Activated CD4-positive, alpha-beta T cell treated with anti-CD3 and anti-CD28 coated beads, Interleukin-2, amount 10 ng/mL, durations not matched to agents 7 days and 5 days (primary cell): ENCODE measurements around the gene RAB25. TPM values are rescaled to one million over a fixed set of nuclear protein-coding genes. Genes with fewer than 3 reads are reported as not detected.
A peak's percentile ranks its signal among the peaks of the same experiment; 100 is the strongest.

ENCODE experiments used
- CTCF ChIA-PET: fragments of 350-600 bp; sonication (Branson Sonifier 250); formaldehyde crosslinking; loops from one replicate; lab custom pipeline; 2021; ENCODE audit warnings: antibody characterized with exemption; lab: Charles Lee
- POLR2A ChIA-PET: fragments of 350-600 bp; sonication (Branson Sonifier 250); formaldehyde crosslinking; loops from one replicate; lab custom pipeline; 2021; ENCODE audit warnings: antibody characterized with exemption; lab: Charles Lee
- DNase-seq: peaks from one replicate; pipeline ENCODE4 v3.0.0-alpha.2; 2020
- H3K27ac Mint-ChIP-seq: one replicate; pipeline ENCODE4 v1.8.0; 2021; ENCODE audit warnings: mild to moderate bottlenecking, moderate library complexity, mixed read lengths
- H3K27me3 Mint-ChIP-seq: one replicate; pipeline ENCODE4 v1.8.0; 2021; ENCODE audit warnings: mixed read lengths
- H3K36me3 Mint-ChIP-seq: one replicate; pipeline ENCODE4 v1.8.0; 2021; ENCODE audit warnings: low read depth, mixed read lengths
- H3K4me1 Mint-ChIP-seq: one replicate; pipeline ENCODE4 v1.8.0; 2021; ENCODE audit warnings: mixed read lengths
- H3K4me3 Mint-ChIP-seq: one replicate; pipeline ENCODE4 v1.8.0; 2021; ENCODE audit warnings: mild to moderate bottlenecking, moderate library complexity, mixed read lengths
- H3K9me3 Mint-ChIP-seq: one replicate; pipeline ENCODE4 v1.8.0; 2021; ENCODE audit warnings: mixed read lengths
- total RNA-seq, 2 experiments: library from RNA; stranded (reverse); gene quantifications; one replicate each; pipeline ENCODE4 v1.2.3, GENCODE V29; 2021

The RAB25 gene
- total RNA-seq, 2 experiments from 2014 or later: 0.50 TPM; not detected in 1

DNA sequence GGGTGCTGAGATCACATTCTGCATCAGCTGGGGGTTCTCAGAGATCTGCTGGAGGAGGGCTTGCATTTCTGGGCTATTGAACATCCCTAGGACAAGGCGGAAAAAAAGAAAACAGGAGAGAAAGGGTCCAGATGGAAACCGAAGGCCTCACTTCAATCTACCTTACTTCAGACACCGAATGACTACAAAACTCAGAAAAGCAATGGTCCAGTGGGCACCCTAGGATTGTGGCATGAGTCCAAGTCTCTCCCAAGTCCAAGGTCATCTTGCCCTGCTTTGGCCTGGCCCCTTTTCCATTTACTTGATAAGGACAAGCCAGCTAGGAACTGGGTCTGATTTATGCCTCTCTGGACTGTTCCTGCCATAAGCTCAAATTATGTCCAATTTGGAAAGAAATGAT lies 18.1 kb upstream of the RAB25 start:
- ChIA-PET POLR2A (interaction anchor here (0.7 kb wide), 1 partner anchor 200 kb away, joined by 3 read pairs; no protein-coding TSS in a partner anchor), CTCF (interaction anchor here (1.1 to 2.7 kb wide), 2 partner anchors 17 to 139 kb away, joined by 3 to 11 read pairs; no protein-coding TSS in a partner anchor)
- no peaks in the 10 kb centered on the region for H3K27me3 Mint-ChIP-seq
- peaks cover 8% of the 10 kb centered on the region for H3K4me1 Mint-ChIP-seq
- DNase-seq: no peak
- H3K36me3 Mint-ChIP-seq: peaks cover 6% of the 10 kb centered on the region
- H3K4me3 Mint-ChIP-seq: no peak overlapping the region
- H3K27ac Mint-ChIP-seq: no peak overlapping the region
- H3K9me3 Mint-ChIP-seq: no peaks in the 10 kb centered on the region

DNA sequence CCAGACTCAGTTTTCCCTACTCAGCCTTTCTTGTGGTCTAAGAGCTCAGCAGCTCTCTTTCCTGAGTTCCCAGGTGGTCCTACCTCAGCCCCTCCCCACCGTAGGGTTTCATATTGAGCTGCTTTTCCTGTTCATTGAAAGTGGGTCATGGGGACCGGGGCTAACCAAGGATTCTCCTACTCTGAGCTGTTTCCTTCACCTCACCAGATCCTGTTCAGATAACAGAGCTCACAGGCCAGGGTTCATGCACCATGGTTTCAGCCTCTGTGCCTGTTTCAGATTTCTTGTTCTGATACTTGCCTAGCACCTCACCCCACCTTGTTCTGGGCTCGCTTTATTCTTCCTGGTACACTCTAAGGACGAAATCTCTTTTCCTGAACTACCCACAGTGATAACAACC lies 15.9 kb upstream of the RAB25 start:
- no peaks in the 10 kb centered on the region for H3K27me3 Mint-ChIP-seq
- no peak overlapping the region for H3K4me3 Mint-ChIP-seq
- no peak for DNase-seq
- H3K9me3 Mint-ChIP-seq: no peaks in the 10 kb centered on the region
- H3K27ac Mint-ChIP-seq: no peak overlapping the region
- ChIA-PET POLR2A (no interaction called here), CTCF (interaction anchor here (1.3 to 2.7 kb wide), 3 partner anchors 16 to 64 kb away, joined by 3 to 11 read pairs (median 4); no protein-coding TSS in a partner anchor)
- H3K36me3 Mint-ChIP-seq: peaks cover 16% of the 10 kb centered on the region
- H3K4me1 Mint-ChIP-seq: peaks cover 8% of the 10 kb centered on the region

DNA sequence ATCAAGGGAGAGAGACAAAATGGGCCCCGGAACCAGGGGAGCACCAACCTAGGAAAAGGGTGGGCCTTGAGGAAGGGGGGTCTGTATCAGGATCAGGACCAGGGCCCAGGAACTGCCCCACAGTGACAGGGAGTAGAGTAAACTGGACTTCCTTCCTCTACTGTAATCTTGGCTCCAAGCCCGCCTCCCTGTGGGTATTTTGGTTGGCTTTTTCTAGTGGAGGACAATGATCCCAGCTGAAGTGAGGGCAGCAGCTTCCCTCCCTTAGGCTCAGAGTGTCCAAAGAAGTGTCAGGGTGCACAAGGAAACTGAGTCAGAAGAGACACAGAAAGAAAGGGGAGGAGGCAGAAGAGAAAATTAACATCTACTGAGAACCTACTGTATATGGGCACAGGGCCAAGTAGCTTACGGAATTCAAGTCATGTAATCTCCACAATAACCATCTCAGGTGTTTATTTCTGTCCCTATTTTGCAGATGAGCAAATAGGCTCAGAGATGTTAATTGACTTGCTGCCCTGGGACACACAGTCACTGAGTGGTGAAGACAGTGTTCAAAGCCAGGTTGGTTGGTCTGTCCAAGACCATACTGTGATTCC lies 12.2 kb upstream of the RAB25 start:
- peaks cover 10% of the 10 kb centered on the region for H3K36me3 Mint-ChIP-seq
- POLR2A ChIA-PET: no interaction called here
- CTCF ChIA-PET: interaction anchor here (0.6 to 2.2 kb wide), 4 partner anchors 18 to 110 kb away, joined by 3 to 6 read pairs (median 4); no protein-coding TSS in a partner anchor
- H3K4me3 Mint-ChIP-seq: no peak overlapping the region
- H3K9me3 Mint-ChIP-seq: no peaks in the 10 kb centered on the region
- no peaks in the 10 kb centered on the region for H3K27me3 Mint-ChIP-seq
- DNase-seq: no peak
- H3K27ac Mint-ChIP-seq: no peak overlapping the region
- H3K4me1 Mint-ChIP-seq: peaks cover 18% of the 10 kb centered on the region

DNA sequence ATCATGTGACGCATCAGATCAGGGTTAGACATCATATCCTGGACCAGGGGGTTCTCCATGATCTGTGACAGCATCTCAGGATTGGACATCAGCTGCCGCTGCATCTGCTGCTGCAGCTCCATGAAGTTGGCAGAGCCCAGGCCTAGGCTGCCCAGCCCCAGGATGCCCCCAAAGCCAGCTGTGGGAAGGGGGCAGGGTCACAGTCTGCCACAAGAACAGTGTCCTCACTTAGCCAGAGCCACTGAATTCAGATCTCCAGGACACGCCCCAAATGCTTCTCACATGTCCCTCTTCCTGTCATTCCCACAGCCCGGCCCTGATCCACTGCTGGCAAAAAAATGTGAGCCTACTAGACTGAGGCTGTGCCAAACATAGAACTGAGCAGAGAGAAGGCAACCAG lies 10.6 kb upstream of the RAB25 start:
- Mint-ChIP-seq H3K27me3 (no peaks in the 10 kb centered on the region), H3K9me3 (no peaks in the 10 kb centered on the region), H3K27ac (no peak overlapping the region), H3K4me3 (no peak overlapping the region), H3K36me3 (peaks cover 10% of the 10 kb centered on the region), H3K4me1 (peaks cover 14% of the 10 kb centered on the region)
- no peak for DNase-seq
- CTCF ChIA-PET: interaction anchor here (0.6 kb wide), 1 partner anchor 167 kb away, joined by 3 read pairs; no protein-coding TSS in a partner anchor
- POLR2A ChIA-PET: no interaction called here

DNA sequence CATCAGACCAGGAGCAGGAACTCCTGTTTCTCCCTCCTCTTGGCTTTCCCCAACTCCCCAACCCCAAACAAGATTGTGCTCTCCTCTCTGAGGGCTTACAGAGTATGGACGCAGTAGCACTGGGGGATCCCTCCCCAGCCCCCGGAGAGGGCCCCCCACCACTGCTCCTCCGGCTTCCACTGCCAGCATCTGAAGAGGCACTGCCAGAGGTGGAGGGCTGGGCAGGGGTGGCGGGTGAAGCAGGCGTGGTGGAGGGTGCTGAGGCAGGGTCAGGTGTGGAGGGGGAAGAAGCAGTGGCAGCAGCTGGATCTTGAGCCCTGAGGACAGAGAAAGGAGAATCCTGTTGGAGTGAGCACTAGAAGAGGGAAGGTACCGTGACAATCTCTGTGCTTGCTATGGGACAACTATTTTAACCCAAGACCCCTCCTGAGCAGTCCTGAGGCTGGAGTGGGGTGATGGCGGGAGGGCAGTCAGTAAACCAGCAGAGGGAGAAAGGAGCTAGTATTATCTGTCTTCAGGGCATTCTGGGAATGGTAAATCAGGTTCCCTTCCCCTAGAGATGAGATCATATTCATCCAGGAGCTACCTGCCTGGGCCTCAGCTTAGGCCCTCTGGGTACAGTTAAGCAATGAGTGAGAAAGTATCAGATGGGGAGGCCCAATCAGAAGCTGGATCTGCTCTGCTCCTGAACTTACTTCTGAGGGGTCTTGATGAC lies 9.8 kb upstream of the RAB25 start:
- no peaks in the 10 kb centered on the region for H3K9me3 Mint-ChIP-seq
- H3K4me1 Mint-ChIP-seq: peaks cover 20% of the 10 kb centered on the region
- POLR2A ChIA-PET: interaction anchor here (0.9 kb wide), 1 partner anchor 26 kb away, joined by 4 read pairs; no protein-coding TSS in a partner anchor
- H3K36me3 Mint-ChIP-seq: peaks cover 10% of the 10 kb centered on the region
- no peak overlapping the region for H3K4me3 Mint-ChIP-seq
- H3K27ac Mint-ChIP-seq: no peak overlapping the region
- CTCF ChIA-PET: interaction anchor here (0.9 to 2.7 kb wide), 2 partner anchors 15 to 28 kb away, joined by 3 to 11 read pairs; no protein-coding TSS in a partner anchor
- no peaks in the 10 kb centered on the region for H3K27me3 Mint-ChIP-seq
- no peak for DNase-seq

DNA sequence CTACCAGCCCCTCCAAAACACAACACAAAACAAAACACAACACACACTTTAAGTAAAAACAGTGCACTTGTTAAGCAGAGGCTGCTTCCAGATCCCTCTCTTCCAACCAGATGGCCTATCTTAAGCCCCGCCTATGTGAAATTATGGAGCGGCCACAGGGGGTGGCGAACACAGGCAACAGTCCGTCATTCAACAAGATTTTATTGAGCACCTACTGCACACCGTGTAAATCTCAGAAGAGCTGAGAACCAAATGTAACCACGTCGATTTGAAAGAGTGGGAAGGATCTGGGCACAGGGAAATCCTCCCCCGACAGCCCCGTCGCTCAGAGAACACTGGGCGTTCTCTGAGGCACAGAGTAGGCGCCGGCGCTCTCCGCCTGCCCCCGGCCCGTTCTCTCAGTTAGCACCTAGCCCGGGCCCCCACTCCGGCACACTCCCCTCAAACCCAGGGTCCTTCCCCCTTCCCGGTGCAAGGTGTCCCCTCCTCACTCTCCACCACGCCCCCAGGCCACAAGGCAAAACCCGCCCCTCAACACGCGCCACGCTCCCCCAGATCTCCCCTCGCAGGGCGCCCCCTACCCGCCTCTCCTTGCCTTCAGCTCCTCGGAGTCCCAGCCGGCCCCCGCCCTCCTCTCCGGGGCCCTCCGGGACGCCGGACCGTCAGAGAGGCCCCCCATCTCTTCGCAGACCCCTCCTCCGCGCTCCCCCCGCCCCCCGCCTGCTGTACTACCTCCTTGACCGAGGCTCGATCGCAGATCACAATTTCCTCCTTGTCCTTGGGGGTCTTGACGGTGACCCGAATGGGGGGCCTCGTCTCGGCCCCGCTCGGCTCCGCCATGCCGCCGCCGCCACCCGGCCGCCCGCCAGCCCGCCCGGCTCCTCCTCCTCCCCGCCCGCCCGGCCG lies 7.8 kb upstream of the RAB25 start:
- Mint-ChIP-seq H3K9me3 (no peaks in the 10 kb centered on the region), H3K4me3 (peak overlapping the region; percentile 88), H3K27ac (peak overlapping the region; percentile 89), H3K36me3 (peaks cover 16% of the 10 kb centered on the region), H3K27me3 (no peaks in the 10 kb centered on the region), H3K4me1 (peaks cover 27% of the 10 kb centered on the region)
- ChIA-PET POLR2A (interaction anchor here (0.6 kb wide), 1 partner anchor 45 kb away, joined by 3 read pairs; no protein-coding TSS in a partner anchor), CTCF (interaction anchor here (0.6 to 2.7 kb wide), 7 partner anchors 12 to 152 kb away, joined by 3 to 11 read pairs (median 4); no protein-coding TSS in a partner anchor)
- DNase-seq: peak; percentile 75

DNA sequence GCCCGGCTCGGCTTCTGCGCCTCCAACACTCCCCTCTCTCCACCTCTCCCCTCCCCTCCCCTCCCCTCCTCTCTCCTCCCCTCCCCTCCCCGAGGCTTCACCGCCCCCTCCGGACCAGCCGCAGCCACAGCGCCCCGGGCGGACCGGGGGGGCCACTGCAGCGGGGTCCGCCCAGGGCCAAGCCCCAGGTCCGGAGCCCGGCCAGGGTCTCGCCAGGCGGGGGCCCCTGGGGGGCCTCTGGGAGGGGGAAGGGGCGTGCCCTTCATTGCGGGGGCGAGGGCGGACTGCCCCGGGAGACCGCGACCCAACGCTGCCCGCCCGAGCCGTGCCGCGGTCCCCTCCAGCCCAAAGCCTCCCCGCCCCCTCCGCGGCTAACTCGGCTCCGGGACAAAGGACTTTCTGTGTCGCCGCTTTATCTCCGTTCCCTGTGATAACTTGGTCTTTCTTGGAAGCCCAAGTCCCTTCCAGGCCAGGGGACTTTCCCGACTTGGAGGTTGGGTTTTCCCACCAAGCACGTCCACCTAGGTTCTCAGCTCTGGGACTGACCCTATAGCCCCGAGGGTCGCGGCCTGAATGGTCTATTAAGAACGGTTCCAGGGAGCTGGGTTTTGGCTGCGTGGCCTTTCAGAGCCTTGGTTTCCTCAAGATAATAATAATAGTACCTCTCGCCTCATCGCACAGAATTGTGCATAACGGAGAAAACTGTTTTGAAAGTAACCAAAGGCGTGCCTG lies 7.0 kb upstream of the RAB25 start, which contains the start of gene UBQLN4:
Gene UBQLN4 (minus strand): TSS at position 31 of the 732 bp plus-strand sequence. CDS start 97 bp downstream, outside the sequence.
- Mint-ChIP-seq H3K9me3 (no peaks in the 10 kb centered on the region), H3K27ac (peak within 1 kb of the TSS; percentile 89), H3K4me3 (peak within 1 kb of the TSS; percentile 88), H3K27me3 (no peaks in the 10 kb centered on the region), H3K36me3 (peaks cover 16% of the 10 kb centered on the region), H3K4me1 (peaks cover 27% of the 10 kb centered on the region)
- peak; percentile 88 for DNase-seq
- ChIA-PET CTCF (interaction anchor here (0.5 to 1.8 kb wide), 7 partner anchors 13 to 243 kb away, joined by 3 to 6 read pairs (median 4); no protein-coding TSS in a partner anchor), POLR2A (no interaction called here)

DNA sequence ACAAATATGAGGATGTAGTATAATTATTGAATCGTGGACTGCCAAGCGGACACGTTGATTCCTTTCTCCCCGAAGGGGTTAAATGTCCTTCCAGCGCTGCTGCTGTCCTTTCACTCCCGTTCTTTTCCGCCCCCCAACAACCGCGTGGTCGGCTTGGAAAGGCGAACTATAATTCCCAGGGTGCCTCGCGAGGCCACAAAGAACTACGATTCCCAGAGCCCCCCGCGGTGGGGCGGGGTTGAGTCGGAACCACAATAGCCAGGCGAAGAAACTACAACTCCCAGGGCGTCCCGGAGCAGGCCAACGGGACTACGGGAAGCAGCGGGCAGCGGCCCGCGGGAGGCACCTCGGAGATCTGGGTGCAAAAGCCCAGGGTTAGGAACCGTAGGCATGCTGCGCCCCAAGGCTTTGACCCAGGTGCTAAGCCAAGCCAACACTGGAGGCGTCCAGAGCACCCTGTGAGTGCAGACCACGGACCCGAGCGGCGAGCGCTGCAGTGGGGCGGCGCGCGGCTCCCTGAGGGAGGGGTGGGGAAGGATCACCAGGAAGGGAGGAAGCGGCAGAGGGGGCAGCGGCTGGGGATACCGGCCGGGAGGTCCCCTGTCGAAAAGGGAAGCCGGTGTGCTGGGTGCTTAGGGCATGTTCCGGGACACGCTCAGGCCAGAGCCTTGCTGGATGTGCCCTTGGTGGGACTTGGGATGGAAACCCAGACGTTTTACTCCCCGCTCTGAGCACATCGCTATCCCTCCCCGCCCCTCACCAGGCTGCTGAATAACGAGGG lies 6.3 kb upstream of the RAB25 start, which contains the start of gene LAMTOR2:
Gene LAMTOR2 (plus strand): TSS at position 283 of the 781 bp plus-strand sequence. CDS start 108 bp downstream, at position 391.
- Mint-ChIP-seq H3K27ac (peak within 1 kb of the TSS; percentile 89), H3K4me3 (peak within 1 kb of the TSS; percentile 88), H3K36me3 (peaks cover 10% of the 10 kb centered on the region), H3K4me1 (peaks cover 27% of the 10 kb centered on the region), H3K9me3 (no peaks in the 10 kb centered on the region), H3K27me3 (no peaks in the 10 kb centered on the region)
- DNase-seq: peak; percentile 98
- CTCF ChIA-PET: interaction anchor here (0.5 to 1.5 kb wide), 4 partner anchors 29 to 244 kb away, joined by 3 to 6 read pairs (median 4); no protein-coding TSS in a partner anchor
- POLR2A ChIA-PET: no interaction called here

DNA sequence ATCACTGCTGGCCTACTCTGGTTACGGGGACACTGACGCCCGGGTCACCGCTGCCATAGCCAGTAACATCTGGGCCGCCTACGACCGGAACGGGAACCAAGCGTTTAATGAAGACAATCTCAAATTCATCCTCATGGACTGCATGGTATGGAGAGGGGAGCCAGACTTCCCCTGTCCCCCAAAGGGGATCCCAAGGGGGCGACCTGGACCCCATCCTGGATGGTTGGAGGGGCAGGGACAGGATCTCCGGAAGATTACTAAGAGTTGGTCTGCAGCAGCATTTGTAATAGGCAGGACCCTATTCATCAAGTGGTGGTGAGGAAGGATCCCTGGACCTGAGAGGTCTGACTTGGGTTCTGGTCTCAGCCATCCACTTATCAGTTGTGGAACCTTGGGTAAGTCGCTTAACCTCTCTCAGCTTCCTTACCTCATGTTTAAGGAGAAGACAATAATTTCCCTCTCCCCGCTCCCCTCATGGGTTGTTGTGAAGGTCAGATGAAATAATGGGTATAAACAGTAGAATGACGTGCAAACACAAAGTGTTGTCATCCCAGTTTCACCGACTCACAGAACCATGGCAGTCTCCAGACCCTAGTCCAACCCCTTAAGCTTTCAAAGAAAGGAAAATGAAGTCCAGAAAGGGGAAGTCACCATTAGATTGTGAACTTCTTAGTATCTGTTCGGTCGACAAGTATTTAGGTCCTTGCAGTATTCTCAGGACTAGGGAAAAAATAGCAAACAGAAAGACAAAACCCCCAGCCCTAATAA lies 5.5 kb upstream of the RAB25 start:
- no peak for DNase-seq
- no peaks in the 10 kb centered on the region for H3K27me3 Mint-ChIP-seq
- POLR2A ChIA-PET: no interaction called here
- H3K27ac Mint-ChIP-seq: peak overlapping the region; percentile 89
- CTCF ChIA-PET: interaction anchor here (0.8 kb wide), 1 partner anchor 9 kb away, joined by 3 read pairs; no protein-coding TSS in a partner anchor
- H3K9me3 Mint-ChIP-seq: no peaks in the 10 kb centered on the region
- H3K4me1 Mint-ChIP-seq: peaks cover 27% of the 10 kb centered on the region
- peaks cover 9% of the 10 kb centered on the region for H3K36me3 Mint-ChIP-seq
- H3K4me3 Mint-ChIP-seq: peak overlapping the region; percentile 81

DNA sequence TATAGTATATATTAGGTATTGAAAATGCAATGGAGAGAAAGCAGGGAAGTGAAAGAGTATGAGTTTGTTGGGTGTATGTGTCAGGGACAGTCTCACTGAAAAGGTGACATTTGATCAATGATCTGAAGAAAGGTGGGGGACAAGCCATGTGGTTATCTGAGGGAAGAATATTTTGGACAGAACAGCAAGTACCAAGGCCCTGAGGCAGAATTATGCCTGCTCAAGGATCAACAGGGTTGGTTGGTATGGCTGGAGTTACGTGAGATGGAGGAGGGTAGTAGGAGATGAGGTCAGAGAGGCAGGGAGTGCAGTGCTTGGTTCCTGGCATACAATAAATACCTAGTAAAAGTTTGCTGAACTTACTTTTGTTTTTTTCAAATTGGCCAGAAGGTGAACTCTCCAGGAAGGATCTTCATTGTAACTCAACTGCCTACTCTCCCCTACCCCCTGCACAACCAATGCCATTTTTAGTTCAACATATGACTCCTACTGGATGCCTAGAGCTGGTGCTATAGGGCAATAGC lies 4.6 kb upstream of the RAB25 start:
- Mint-ChIP-seq H3K9me3 (no peaks in the 10 kb centered on the region), H3K4me1 (peaks cover 27% of the 10 kb centered on the region), H3K4me3 (no peak overlapping the region), H3K27ac (no peak overlapping the region), H3K27me3 (no peaks in the 10 kb centered on the region), H3K36me3 (peaks cover 9% of the 10 kb centered on the region)
- no peak for DNase-seq
- CTCF ChIA-PET: interaction anchor here (0.8 to 1.3 kb wide), 2 partner anchors 8 to 10 kb away, joined by 3 to 6 read pairs; no protein-coding TSS in a partner anchor
- POLR2A ChIA-PET: no interaction called here
